ENCODE results near the gene MED1. TPM values are rescaled to one million over a fixed set of nuclear protein-coding genes. Genes with fewer than 3 reads are reported as not detected.
A peak's percentile ranks its signal among the peaks of the same experiment; 100 is the strongest.

The MED1 gene
- total RNA-seq, 1 donor from 2014 or later, result 44.4 TPM

GRCh38 chr17:39364236-39365025 lies 86.6 kb downstream of the MED1 start:
- no peak overlapping the region for H3K27ac Mint-ChIP-seq
- no peak for TF ChIP-seq CTCF (IDR thresholded peaks at IDR 0.05; ENCODE audit: unreplicated experiment)
- no peak for DNase-seq (ENCODE audit: low spot score in 2 of 2, unreplicated experiment in 2 of 2)
- H3K4me1 Mint-ChIP-seq, result peaks cover 5% of the 10 kb centered on the region
- peaks cover 2% of the 10 kb centered on the region for H3K36me3 Mint-ChIP-seq
- H3K27me3 Mint-ChIP-seq (ENCODE audit: low read depth), result no peaks in the 10 kb centered on the region
- no peak overlapping the region for H3K4me3 Mint-ChIP-seq
- H3K9me3 Mint-ChIP-seq, result no peaks in the 10 kb centered on the region

GRCh38 chr17:39361064-39361463 lies 90.0 kb downstream of the MED1 start:
- Mint-ChIP-seq H3K4me3 (no peak overlapping the region), H3K4me1 (peaks cover 5% of the 10 kb centered on the region), H3K27me3 (ENCODE audit: low read depth) (no peaks in the 10 kb centered on the region), H3K36me3 (peaks cover 3% of the 10 kb centered on the region), H3K27ac (peak overlapping the region; percentile 2), H3K9me3 (no peaks in the 10 kb centered on the region)
- no peak for TF ChIP-seq CTCF (IDR thresholded peaks at IDR 0.05; ENCODE audit: unreplicated experiment)
- DNase-seq (ENCODE audit: low spot score in 2 of 2, unreplicated experiment in 2 of 2), result no peak

GRCh38 chr17:39360537-39360936 lies 90.5 kb downstream of the MED1 start:
- H3K4me1 Mint-ChIP-seq, result peaks cover 5% of the 10 kb centered on the region
- H3K27me3 Mint-ChIP-seq (ENCODE audit: low read depth), result no peaks in the 10 kb centered on the region
- no peak for TF ChIP-seq CTCF (IDR thresholded peaks at IDR 0.05; ENCODE audit: unreplicated experiment)
- no peaks in the 10 kb centered on the region for H3K9me3 Mint-ChIP-seq
- no peak for DNase-seq (ENCODE audit: low spot score in 2 of 2, unreplicated experiment in 2 of 2)
- H3K27ac Mint-ChIP-seq, result no peak overlapping the region
- peaks cover 3% of the 10 kb centered on the region for H3K36me3 Mint-ChIP-seq
- no peak overlapping the region for H3K4me3 Mint-ChIP-seq

- H3K4me3 Mint-ChIP-seq, result no peak overlapping the region
- H3K9me3 Mint-ChIP-seq, result no peaks in the 10 kb centered on the region
- no peak for DNase-seq (ENCODE audit: low spot score in 2 of 2, unreplicated experiment in 2 of 2)
- H3K27me3 Mint-ChIP-seq (ENCODE audit: low read depth), result no peaks in the 10 kb centered on the region
- TF ChIP-seq CTCF (IDR thresholded peaks at IDR 0.05; ENCODE audit: unreplicated experiment), result no peak
- no peak overlapping the region for H3K27ac Mint-ChIP-seq
- H3K4me1 Mint-ChIP-seq, result no peaks in the 10 kb centered on the region
- peaks cover 3% of the 10 kb centered on the region for H3K36me3 Mint-ChIP-seq
These were observed 91.1 kb downstream of the MED1 start for GRCh38 chr17:39359994-39360393.

- H3K4me3 Mint-ChIP-seq, result no peak overlapping the region
- no peak overlapping the region for H3K27ac Mint-ChIP-seq
- peaks cover 3% of the 10 kb centered on the region for H3K36me3 Mint-ChIP-seq
- no peaks in the 10 kb centered on the region for H3K27me3 Mint-ChIP-seq (ENCODE audit: low read depth)
- TF ChIP-seq CTCF (IDR thresholded peaks at IDR 0.05; ENCODE audit: unreplicated experiment), result no peak
- DNase-seq (ENCODE audit: low spot score in 2 of 2, unreplicated experiment in 2 of 2), result no peak
- no peaks in the 10 kb centered on the region for H3K4me1 Mint-ChIP-seq
- no peaks in the 10 kb centered on the region for H3K9me3 Mint-ChIP-seq
These were observed 93.1 kb downstream of the MED1 start for GRCh38 chr17:39357986-39358385.

Measured in mesothelial cell of epicardium (in vitro differentiated cells).